ENCODE results near the gene F12.

DNA sequence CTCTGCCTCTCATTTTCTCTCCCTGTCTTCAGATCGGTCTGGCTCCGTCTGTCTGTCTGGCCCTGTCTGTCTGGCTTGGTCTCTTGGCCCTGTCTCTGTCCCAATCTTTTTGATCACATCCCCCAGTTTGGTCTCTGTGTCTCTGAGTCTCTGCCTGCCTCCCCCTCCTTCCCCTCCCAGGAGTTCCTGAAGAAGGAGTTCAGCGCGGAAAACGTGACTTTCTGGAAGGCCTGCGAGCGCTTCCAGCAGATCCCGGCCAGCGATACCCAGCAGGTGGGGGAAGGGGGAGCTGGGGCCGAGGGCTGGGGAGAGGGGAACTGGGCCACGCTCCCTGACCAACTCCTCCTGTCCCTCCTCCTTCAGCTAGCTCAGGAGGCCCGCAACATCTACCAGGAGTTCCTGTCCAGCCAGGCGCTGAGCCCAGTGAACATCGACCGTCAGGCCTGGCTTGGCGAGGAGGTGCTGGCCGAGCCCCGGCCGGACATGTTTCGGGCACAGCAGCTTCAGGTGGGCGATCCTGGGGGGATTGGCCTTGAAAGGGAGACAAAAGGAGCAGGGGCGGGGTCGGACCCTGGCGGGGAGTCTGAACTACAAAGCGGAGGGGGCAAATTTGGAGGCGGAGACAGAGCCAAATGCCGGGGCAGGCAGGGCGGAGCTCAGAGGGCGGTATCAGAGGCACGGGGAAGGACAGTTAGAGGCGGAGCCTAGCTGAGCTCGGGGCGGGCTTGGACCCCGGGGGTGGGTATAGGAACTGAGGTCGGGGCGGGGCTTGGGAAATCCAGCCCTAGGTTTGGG is 42.6 kb downstream of the F12 start:
- TF ChIP-seq CTCF (IDR thresholded peaks at IDR 0.05), result no peak
- TF ChIP-seq EZH2 (IDR thresholded peaks at IDR 0.05), result no peak
- no peak for TF ChIP-seq EZH2phosphoT487 (IDR thresholded peaks at IDR 0.05)

All from neural progenitor cell (in vitro differentiated cells).